ENCODE data around the gene AKR1A1.

Gene AKR1A1

DNA sequence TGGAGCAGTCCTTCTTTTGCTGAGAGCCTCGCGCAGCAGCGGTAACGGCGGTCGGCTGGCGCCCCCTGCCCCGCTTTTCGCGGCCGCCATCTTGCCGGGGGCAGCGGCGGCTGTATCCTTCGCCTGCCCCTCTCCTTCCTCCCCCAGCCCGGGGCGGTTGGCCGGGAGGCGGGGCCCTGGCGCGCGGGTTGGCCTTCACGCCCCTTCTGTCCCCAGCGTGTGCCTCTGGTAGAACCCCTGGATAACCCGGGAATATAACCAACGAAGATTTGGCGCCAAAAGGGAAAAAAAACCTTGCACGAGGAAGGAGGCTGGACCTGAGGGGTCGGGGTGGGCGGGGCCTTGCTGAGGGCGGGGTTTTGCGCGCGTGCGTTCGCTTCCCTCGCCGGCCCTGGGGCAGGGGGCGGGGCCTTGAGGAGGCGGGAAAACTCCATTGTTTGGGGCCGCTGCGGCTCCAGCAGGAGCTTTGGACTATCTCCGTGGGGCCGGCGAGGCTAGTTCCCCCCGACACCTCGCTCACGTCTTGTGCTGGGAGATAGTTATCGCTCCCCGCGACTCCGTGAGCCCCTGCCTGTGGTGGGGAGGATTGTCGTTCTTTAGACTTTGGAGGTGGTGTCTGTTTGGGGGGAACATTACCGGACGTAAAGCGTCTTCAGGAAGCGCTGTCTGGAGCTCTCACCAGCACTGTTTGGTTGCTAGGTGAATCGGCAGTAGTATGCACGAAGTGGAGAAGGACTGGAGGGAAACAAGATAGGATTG lies 33.9 kb downstream of the AKR1A1 start:
- Histone ChIP-seq H3K79me1 (ENCODE audit: low read depth, low read length) (peaks cover 7% of the 10 kb centered on the region), H2BK120ac (ENCODE audit: low read depth, low read length) (peak overlapping the region; percentile 99), H3K23ac (ENCODE audit: low read depth, low read length, poor library complexity) (peak overlapping the region; percentile 99), H3K4ac (ENCODE audit: low read length) (peak overlapping the region; percentile 95), H3K4me1 (ENCODE audit: control insufficient read depth in 2 of 2, insufficient read depth in 1 of 2, low read depth in 1 of 2, low read length in 2 of 2) (peaks cover 2 to 10% of the 10 kb centered on the region in 2 donors), H3K9me3 (replicated peaks in 1 of 2; ENCODE audit: control insufficient read depth in 2 of 2, insufficient read depth in 1 of 2, low read depth in 1 of 2, low read length in 2 of 2) (no peaks in the 10 kb centered on the region), H3K9ac (ENCODE audit: low read depth, low read length, poor library complexity) (peak overlapping the region; percentile 100), H2AFZ (ENCODE audit: low read length) (peak overlapping the region; percentile 91), H2AK5ac (ENCODE audit: low read depth, low read length) (peak overlapping the region; percentile 98), H2BK12ac (ENCODE audit: low read length) (peak overlapping the region; percentile 58), H4K8ac (ENCODE audit: low read depth, low read length) (peak overlapping the region; percentile 96), H4K91ac (ENCODE audit: low read depth, low read length, poor library complexity) (peak overlapping the region; percentile 95), H3K4me2 (ENCODE audit: insufficient read depth, low read length, poor library complexity, severe bottlenecking) (peak overlapping the region; percentile 54), H3K18ac (ENCODE audit: low read length) (peak overlapping the region; percentile 100), H3K36me3 (replicated peaks in 1 of 2; ENCODE audit: control insufficient read depth in 2 of 2, insufficient read depth in 2 of 2, low read length in 2 of 2) (peaks cover 2 to 40% of the 10 kb centered on the region in 2 donors), H3K27me3 (ENCODE audit: control insufficient read depth in 3 of 3, insufficient read depth in 3 of 3, low read depth in 1 of 3, low read length in 3 of 3) (no peaks in the 10 kb centered on the region), H3K4me3 (ENCODE audit: low read length in 2 of 2) (peak overlapping the region; percentile 100), H3K27ac (replicated peaks; ENCODE audit: low read length) (peak overlapping the region; percentile 94), H2BK15ac (ENCODE audit: low read length) (peak overlapping the region; percentile 92), H3K14ac (ENCODE audit: low read length) (peak overlapping the region; percentile 100), H2BK5ac (ENCODE audit: low read length) (peak overlapping the region; percentile 98)
- WGBS, 2 donors (ENCODE audit: extremely low coverage in 2 of 2, insufficient read length in 2 of 2, insufficient replicate concordance in 1 of 2): no CpG with 5 or more reads among the region's 59 CpGs
- peak; percentile 95 for DNase-seq (ENCODE audit: low spot score)

DNA sequence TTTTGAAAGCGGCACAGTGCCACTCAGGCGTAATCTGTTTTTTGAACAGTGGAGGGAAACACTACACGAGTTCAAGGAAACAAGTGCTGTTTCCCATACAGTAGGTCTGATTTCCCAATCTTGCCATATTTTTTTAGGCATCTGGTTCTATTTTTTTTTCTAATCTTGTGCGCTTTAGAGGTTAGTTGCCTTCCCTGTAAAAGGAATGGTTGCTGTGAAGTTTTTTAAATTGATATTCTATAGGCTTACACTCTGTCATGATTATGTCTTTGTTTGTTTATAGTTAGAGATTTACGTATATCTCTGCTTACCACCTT lies 34.4 kb downstream of the AKR1A1 start:
- no peak overlapping the region for H4K91ac ChIP-seq (ENCODE audit: low read depth, low read length, poor library complexity)
- no peaks in the 10 kb centered on the region for H3K9me3 ChIP-seq (replicated peaks in 1 of 2; ENCODE audit: control insufficient read depth in 2 of 2, insufficient read depth in 1 of 2, low read depth in 1 of 2, low read length in 2 of 2)
- no peak overlapping the region for H3K4ac ChIP-seq (ENCODE audit: low read length)
- peaks cover 2 to 45% of the 10 kb centered on the region in 2 donors for H3K36me3 ChIP-seq (replicated peaks in 1 of 2; ENCODE audit: control insufficient read depth in 2 of 2, insufficient read depth in 2 of 2, low read length in 2 of 2)
- H3K4me2 ChIP-seq (ENCODE audit: insufficient read depth, low read length, poor library complexity, severe bottlenecking): peak overlapping the region; percentile 59
- H3K14ac ChIP-seq (ENCODE audit: low read length): no peak overlapping the region
- H4K8ac ChIP-seq (ENCODE audit: low read depth, low read length): no peak overlapping the region
- no peak overlapping the region for H2BK120ac ChIP-seq (ENCODE audit: low read depth, low read length)
- peak overlapping the region; percentile 81 for H3K9ac ChIP-seq (ENCODE audit: low read depth, low read length, poor library complexity)
- no peak for DNase-seq (ENCODE audit: low spot score)
- peaks cover 2 to 10% of the 10 kb centered on the region in 2 donors for H3K4me1 ChIP-seq (ENCODE audit: control insufficient read depth in 2 of 2, insufficient read depth in 1 of 2, low read depth in 1 of 2, low read length in 2 of 2)
- H3K27ac ChIP-seq (replicated peaks; ENCODE audit: low read length): peak overlapping the region; percentile 24
- H3K23ac ChIP-seq (ENCODE audit: low read depth, low read length, poor library complexity): no peak overlapping the region
- peak overlapping the region; percentile 90 to 100 for H3K4me3 ChIP-seq (ENCODE audit: low read length in 2 of 2)
- H2AK5ac ChIP-seq (ENCODE audit: low read depth, low read length): no peak overlapping the region
- peaks cover 7% of the 10 kb centered on the region for H3K79me1 ChIP-seq (ENCODE audit: low read depth, low read length)
- H2BK15ac ChIP-seq (ENCODE audit: low read length): no peak overlapping the region
- H2BK5ac ChIP-seq (ENCODE audit: low read length): no peak overlapping the region
- no peak overlapping the region for H2AFZ ChIP-seq (ENCODE audit: low read length)
- H3K27me3 ChIP-seq (ENCODE audit: control insufficient read depth in 3 of 3, insufficient read depth in 3 of 3, low read depth in 1 of 3, low read length in 3 of 3): no peaks in the 10 kb centered on the region
- WGBS, 2 donors (ENCODE audit: extremely low coverage in 2 of 2, insufficient read length in 2 of 2, insufficient replicate concordance in 1 of 2): no CpG with 5 or more reads among the region's 5 CpGs
- no peak overlapping the region for H2BK12ac ChIP-seq (ENCODE audit: low read length)
- H3K18ac ChIP-seq (ENCODE audit: low read length): no peak overlapping the region

DNA sequence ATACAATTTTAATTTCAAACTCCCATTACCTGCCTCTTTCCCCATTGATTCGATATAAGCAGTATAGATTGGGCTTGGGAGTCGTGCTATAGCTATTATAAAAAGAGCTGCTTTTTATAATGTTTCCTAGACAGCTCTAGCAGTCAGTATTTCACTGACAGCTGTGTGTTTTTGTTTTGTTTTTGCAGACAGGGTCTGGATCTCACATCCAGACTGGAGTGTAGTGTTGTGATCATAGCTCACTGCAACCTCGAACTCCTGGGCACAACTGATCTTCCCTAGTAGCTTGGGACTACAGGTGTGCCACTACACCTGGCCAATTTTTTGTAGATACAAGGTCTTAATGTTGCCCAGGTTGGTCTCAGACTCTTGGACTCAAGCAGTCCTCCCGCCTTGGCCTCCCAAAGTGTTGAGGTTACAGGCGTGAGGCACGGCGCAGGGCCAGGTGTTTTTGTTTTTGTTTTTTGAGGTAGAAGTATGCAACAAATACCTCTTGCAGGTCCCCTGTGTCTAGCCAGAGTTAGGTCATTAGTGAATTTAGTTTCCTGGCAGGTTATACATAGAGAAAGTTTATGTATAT lies 35.0 kb downstream of the AKR1A1 start:
- Histone ChIP-seq H3K36me3 (replicated peaks in 1 of 2; ENCODE audit: control insufficient read depth in 2 of 2, insufficient read depth in 2 of 2, low read length in 2 of 2) (peaks cover 2 to 51% of the 10 kb centered on the region in 2 donors), H3K9me3 (replicated peaks in 1 of 2; ENCODE audit: control insufficient read depth in 2 of 2, insufficient read depth in 1 of 2, low read depth in 1 of 2, low read length in 2 of 2) (no peaks in the 10 kb centered on the region), H2BK120ac (ENCODE audit: low read depth, low read length) (no peak overlapping the region), H2BK15ac (ENCODE audit: low read length) (no peak overlapping the region), H2AK5ac (ENCODE audit: low read depth, low read length) (no peak overlapping the region), H4K91ac (ENCODE audit: low read depth, low read length, poor library complexity) (no peak overlapping the region), H2BK5ac (ENCODE audit: low read length) (no peak overlapping the region), H2AFZ (ENCODE audit: low read length) (no peak overlapping the region), H3K4me1 (ENCODE audit: control insufficient read depth in 2 of 2, insufficient read depth in 1 of 2, low read depth in 1 of 2, low read length in 2 of 2) (peaks cover 2 to 10% of the 10 kb centered on the region in 2 donors), H3K4ac (ENCODE audit: low read length) (no peak overlapping the region), H3K27ac (replicated peaks; ENCODE audit: low read length) (no peak overlapping the region), H4K8ac (ENCODE audit: low read depth, low read length) (no peak overlapping the region), H3K4me2 (ENCODE audit: insufficient read depth, low read length, poor library complexity, severe bottlenecking) (peak overlapping the region; percentile 59), H3K14ac (ENCODE audit: low read length) (no peak overlapping the region), H3K27me3 (ENCODE audit: control insufficient read depth in 3 of 3, insufficient read depth in 3 of 3, low read depth in 1 of 3, low read length in 3 of 3) (no peaks in the 10 kb centered on the region), H3K79me1 (ENCODE audit: low read depth, low read length) (peaks cover 7% of the 10 kb centered on the region), H3K23ac (ENCODE audit: low read depth, low read length, poor library complexity) (no peak overlapping the region), H3K4me3 (ENCODE audit: low read length in 2 of 2) (peak overlapping the region; percentile 70 to 100), H3K9ac (ENCODE audit: low read depth, low read length, poor library complexity) (no peak overlapping the region), H2BK12ac (ENCODE audit: low read length) (no peak overlapping the region), H3K18ac (ENCODE audit: low read length) (no peak overlapping the region)
- DNase-seq (ENCODE audit: low spot score): no peak
- WGBS, 2 donors (ENCODE audit: extremely low coverage in 2 of 2, insufficient read length in 2 of 2, insufficient replicate concordance in 1 of 2): no CpG with 5 or more reads among the region's 7 CpGs

DNA sequence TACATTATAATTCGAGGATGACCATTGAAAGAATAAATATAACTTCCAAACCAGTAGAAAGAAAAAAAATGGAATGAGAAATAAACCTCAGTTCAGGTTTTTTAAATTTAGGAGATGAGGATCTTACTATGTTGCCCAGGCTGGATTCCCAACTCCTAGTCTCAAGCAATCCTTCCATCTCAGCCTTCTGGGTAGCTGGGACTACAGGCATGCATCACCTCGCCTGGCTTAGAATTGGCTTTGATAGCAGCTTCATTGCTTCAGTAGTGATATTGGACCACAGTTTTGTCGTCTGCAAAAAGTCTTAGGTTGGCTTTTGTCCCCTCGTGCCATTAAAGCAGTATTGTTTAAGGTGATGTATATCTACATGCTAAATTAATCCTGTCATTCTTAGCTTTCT lies 36.1 kb downstream of the AKR1A1 start:
- Histone ChIP-seq H4K91ac (ENCODE audit: low read depth, low read length, poor library complexity) (no peak overlapping the region), H2BK120ac (ENCODE audit: low read depth, low read length) (no peak overlapping the region), H3K9ac (ENCODE audit: low read depth, low read length, poor library complexity) (no peak overlapping the region), H2AFZ (ENCODE audit: low read length) (no peak overlapping the region), H3K4me1 (ENCODE audit: control insufficient read depth in 2 of 2, insufficient read depth in 1 of 2, low read depth in 1 of 2, low read length in 2 of 2) (peaks cover 2 to 10% of the 10 kb centered on the region in 2 donors), H3K23ac (ENCODE audit: low read depth, low read length, poor library complexity) (no peak overlapping the region), H3K4ac (ENCODE audit: low read length) (no peak overlapping the region), H3K27ac (replicated peaks; ENCODE audit: low read length) (no peak overlapping the region), H2BK12ac (ENCODE audit: low read length) (no peak overlapping the region), H4K8ac (ENCODE audit: low read depth, low read length) (no peak overlapping the region), H3K36me3 (replicated peaks in 1 of 2; ENCODE audit: control insufficient read depth in 2 of 2, insufficient read depth in 2 of 2, low read length in 2 of 2) (peaks cover 5 to 62% of the 10 kb centered on the region in 2 donors), H3K4me3 (ENCODE audit: low read length in 2 of 2) (no peak overlapping the region), H3K27me3 (ENCODE audit: control insufficient read depth in 3 of 3, insufficient read depth in 3 of 3, low read depth in 1 of 3, low read length in 3 of 3) (no peaks in the 10 kb centered on the region), H3K18ac (ENCODE audit: low read length) (no peak overlapping the region), H3K79me1 (ENCODE audit: low read depth, low read length) (peaks cover 7% of the 10 kb centered on the region), H2BK5ac (ENCODE audit: low read length) (no peak overlapping the region), H2AK5ac (ENCODE audit: low read depth, low read length) (no peak overlapping the region), H3K4me2 (ENCODE audit: insufficient read depth, low read length, poor library complexity, severe bottlenecking) (no peak overlapping the region), H3K9me3 (replicated peaks in 1 of 2; ENCODE audit: control insufficient read depth in 2 of 2, insufficient read depth in 1 of 2, low read depth in 1 of 2, low read length in 2 of 2) (no peaks in the 10 kb centered on the region), H3K14ac (ENCODE audit: low read length) (no peak overlapping the region), H2BK15ac (ENCODE audit: low read length) (no peak overlapping the region)
- no CpG with 5 or more reads among the region's 4 CpGs for WGBS, 2 donors (ENCODE audit: extremely low coverage in 2 of 2, insufficient read length in 2 of 2, insufficient replicate concordance in 1 of 2)
- DNase-seq (ENCODE audit: low spot score): no peak
